Kasumi-1 (cell line): ENCODE measurements around the gene LTBP3.
"Not testable (repeated sequence)": the region's sequence is repeated elsewhere in the genome, so short reads cannot be mapped to it uniquely, and the experiment has no call there.

Source experiments
- DNase-seq, 2 experiments: peaks; one replicate each; lab custom pipeline; 2025; lab: John Stamatoyannopoulos, UW

Gene LTBP3

GRCh38 chr11:65536412-65537295 lies 21.5 kb downstream of the LTBP3 start:
- DNase-seq: no peak

GRCh38 chr11:65535102-65535501 lies 23.1 kb downstream of the LTBP3 start:
- no peak for DNase-seq

- DNase-seq: no peak
These were observed 25.6 kb downstream of the LTBP3 start for GRCh38 chr11:65532388-65533064.

GRCh38 chr11:65530157-65530496 lies 28.0 kb downstream of the LTBP3 start:
- peak in 1 of 2 experiments; percentile 46 for DNase-seq

- no peak for DNase-seq
These were observed 28.5 kb downstream of the LTBP3 start for GRCh38 chr11:65529475-65530156.

- DNase-seq: no peak
These were observed 29.3 kb downstream of the LTBP3 start for GRCh38 chr11:65528819-65529350.

GRCh38 chr11:65526744-65527143 lies 31.4 kb downstream of the LTBP3 start:
- no peak for DNase-seq

- DNase-seq: no peak
These were observed 32.3 kb downstream of the LTBP3 start for GRCh38 chr11:65525546-65526480.

GRCh38 chr11:65524741-65525545 lies 33.2 kb downstream of the LTBP3 start, which contains the start of gene SCYL1:
TSS of gene SCYL1 (plus strand) at chr11:65525083. CDS start at chr11:65525154, 71 bp downstream.
- peak; percentile 62 to 63 for DNase-seq

GRCh38 chr11:65524014-65524740 lies 34.0 kb downstream of the LTBP3 start:
- no peak for DNase-seq

GRCh38 chr11:65523631-65523968 lies 34.6 kb downstream of the LTBP3 start:
- DNase-seq: not testable (repeated sequence)

GRCh38 chr11:65522718-65523630 lies 35.2 kb downstream of the LTBP3 start:
- DNase-seq: peak; percentile 80 to 84

GRCh38 chr11:65521777-65522521 lies 36.2 kb downstream of the LTBP3 start:
- DNase-seq: not testable (repeated sequence)

- not testable (repeated sequence) for DNase-seq
These were observed 39.1 kb downstream of the LTBP3 start for GRCh38 chr11:65518941-65519549.

- no peak for DNase-seq
These were observed 41.8 kb downstream of the LTBP3 start for GRCh38 chr11:65516135-65516968.

- not testable (repeated sequence) for DNase-seq
These were observed 45.8 kb downstream of the LTBP3 start for GRCh38 chr11:65512311-65512710.
